NCI-H748 (cell line): ENCODE data around the gene MPP2.
A peak's percentile ranks its signal among the peaks of the same experiment; 100 is the strongest.

Experiments
- DNase-seq: peaks from one replicate; lab custom pipeline; 2025; ENCODE audit not compliant: unreplicated experiment; lab: John Stamatoyannopoulos, UW

MPP2 gene

DNA sequence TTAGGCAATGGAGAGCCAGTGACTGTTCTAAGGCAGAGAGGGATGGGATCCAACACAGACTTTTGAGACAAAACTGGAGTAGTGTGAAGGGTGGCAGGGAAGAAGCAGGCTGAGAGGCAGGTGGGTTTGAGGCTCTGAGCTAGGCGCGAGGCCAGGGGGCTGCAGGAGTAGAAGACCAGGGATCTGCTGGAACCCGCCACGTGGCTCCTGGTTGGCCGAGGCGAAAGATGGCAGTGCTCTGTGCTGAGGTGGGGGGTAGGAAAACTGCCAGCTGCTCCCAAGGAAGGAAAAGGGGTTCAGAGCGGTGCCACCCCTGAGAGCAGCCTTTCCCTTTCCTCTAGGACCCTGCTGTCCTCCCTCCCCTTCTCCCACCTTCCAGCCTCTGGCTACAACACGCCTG is 54.8 kb downstream of the MPP2 start:
- no peak for DNase-seq

- no peak for DNase-seq
These were observed 58.2 kb downstream of the MPP2 start for GRCh38 chr17:43849116-43849515.

- no peak for DNase-seq
These were observed 58.7 kb downstream of the MPP2 start for GRCh38 chr17:43848601-43849000.

DNA sequence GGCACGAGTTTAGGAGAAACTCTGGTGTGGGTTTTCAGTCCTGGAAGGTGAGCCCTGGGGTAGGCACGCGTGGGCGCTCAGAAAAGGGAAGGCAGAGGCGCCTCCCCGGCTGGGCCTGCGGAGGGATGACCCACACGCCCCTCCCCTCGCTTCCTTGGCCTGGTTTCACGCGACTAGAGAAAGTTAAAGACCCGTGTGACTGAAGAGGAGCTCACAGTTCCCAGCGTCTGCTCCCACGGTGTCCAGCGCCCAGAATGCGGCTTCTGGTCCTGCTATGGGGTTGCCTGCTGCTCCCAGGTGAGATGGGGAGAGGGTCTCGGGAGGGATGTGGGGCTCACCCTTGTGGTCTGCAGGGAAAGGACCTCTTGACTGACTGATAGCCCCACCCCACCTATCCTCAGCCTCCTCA is 60.4 kb downstream of the MPP2 start, which contains the start of gene CD300LG:
Gene CD300LG (plus strand): TSS at position 214 of the 409 bp plus-strand sequence. CDS start 41 bp downstream, at position 255.
- DNase-seq: no peak

DNA sequence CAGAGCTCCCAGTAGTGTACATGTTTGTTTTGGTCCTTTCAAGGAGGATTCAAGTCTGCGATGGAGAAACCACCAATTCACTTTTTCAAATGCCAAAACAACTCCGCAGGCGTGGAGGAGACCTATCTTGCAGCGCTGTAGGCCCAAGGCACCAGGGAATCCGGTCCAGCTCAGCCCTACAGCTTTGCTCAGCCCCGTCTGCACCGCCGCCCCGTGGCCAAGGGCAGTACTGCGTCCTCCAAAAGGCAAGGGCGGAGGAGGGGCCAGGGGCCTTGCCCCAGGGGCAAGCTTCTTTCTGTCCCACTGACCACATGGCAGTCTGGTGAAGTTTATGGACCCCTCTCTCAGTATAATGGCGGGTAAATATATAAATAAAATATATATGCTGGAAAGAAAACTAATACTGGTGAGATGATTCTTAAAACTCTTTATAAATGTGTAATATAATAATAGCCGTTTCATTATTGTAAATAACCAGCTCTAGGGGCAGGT is 61.1 kb downstream of the MPP2 start:
- peak; percentile 68 for DNase-seq

- no peak for DNase-seq
These were observed 61.6 kb downstream of the MPP2 start for GRCh38 chr17:43845766-43846165.

GRCh38 chr17:43844241-43844640 is 63.1 kb downstream of the MPP2 start:
- no peak for DNase-seq

GRCh38 chr17:43842975-43843325 is 64.4 kb downstream of the MPP2 start:
- DNase-seq: no peak

GRCh38 chr17:43842091-43842974 is 65.0 kb downstream of the MPP2 start:
- peak; percentile 59 for DNase-seq

DNA sequence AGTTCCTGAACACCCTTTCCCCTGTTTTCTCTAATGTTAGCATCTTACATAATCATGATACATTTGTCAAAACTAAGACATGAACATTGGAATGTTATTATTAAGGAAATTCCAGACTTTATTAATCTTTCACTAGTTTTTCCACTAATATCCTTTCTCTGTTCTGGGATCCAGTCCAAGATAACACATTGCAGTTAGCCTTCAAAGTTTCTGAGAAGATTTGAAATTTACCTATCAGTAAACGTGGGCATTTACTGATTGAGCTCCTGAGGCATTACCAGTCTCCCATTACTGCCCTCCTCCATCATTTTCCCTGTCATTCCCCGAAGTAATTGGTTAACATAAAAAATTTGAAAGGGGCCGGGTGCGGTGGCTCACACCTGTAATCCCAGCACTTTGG is 66.1 kb downstream of the MPP2 start:
- DNase-seq: no peak

GRCh38 chr17:43840814-43841213 is 66.5 kb downstream of the MPP2 start:
- no peak for DNase-seq

- DNase-seq: peak; percentile 98
These were observed 67.6 kb downstream of the MPP2 start for GRCh38 chr17:43839670-43840108.

- DNase-seq: peak; percentile 17
These were observed 73.2 kb downstream of the MPP2 start for GRCh38 chr17:43834106-43834505.

- DNase-seq: peak; percentile 77
These were observed 74.1 kb downstream of the MPP2 start, which contains the start of gene MPP3 for GRCh38 chr17:43832976-43833829. MPP3 (minus strand) TSS chr17:43833146; CDS start chr17:43831906, 1,240 bp downstream.

GRCh38 chr17:43832168-43832975 is 75.0 kb downstream of the MPP2 start:
- DNase-seq: peak; percentile 56

DNA sequence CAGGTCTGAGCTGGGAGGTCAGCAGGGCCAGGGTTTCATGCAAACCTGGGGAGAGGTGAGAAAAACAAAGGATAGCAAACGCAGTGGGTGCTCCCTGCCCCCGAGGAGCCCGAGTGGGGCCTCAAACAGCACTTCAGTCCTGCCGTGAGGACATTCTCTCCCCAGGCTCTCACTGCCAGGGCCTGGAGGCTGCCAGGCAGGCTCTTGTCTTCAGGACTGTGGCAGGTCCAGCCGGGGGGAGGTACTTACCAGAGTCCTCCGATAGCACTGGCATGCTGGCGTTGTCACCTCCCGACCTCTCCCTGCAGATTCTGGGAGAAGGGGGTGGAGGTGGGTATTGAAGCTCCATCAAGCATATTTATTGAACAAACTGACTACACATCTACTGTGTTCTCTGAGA is 75.7 kb downstream of the MPP2 start:
- no peak for DNase-seq

GRCh38 chr17:43830510-43831140 is 76.7 kb downstream of the MPP2 start:
- DNase-seq: no peak

GRCh38 chr17:43829738-43830137 is 77.6 kb downstream of the MPP2 start:
- no peak for DNase-seq

GRCh38 chr17:43827596-43827995 is 79.7 kb downstream of the MPP2 start:
- DNase-seq: no peak

DNA sequence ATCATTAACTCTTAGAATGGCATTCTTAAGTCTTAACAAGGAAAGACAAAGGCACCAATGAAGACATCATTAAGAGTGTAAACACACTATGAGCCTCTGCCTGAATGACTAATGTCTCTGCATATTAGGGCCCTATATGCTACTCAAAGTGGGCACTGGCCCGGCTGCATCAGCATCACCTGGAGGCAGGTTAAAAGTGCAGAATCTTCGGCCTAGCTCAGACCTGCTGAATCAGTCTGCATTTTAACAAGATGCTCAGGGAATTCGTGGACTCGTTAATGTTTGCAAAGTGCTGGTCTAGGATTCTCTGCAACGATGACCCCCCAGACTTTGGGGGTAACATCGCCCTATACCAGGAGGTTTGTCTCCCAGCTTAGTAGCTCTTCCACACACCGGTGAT is 81.1 kb downstream of the MPP2 start:
- no peak for DNase-seq
